BLaER1 (cell line): ENCODE data around the gene SCN5A.

Experiments used
- H3K27ac ChIP-seq: shearing (Covaris generic); formaldehyde crosslinking; 2 replicates; pipeline ENCODE4 v1.8.1; 2022
- H3K27me3 ChIP-seq: shearing (Covaris generic); formaldehyde crosslinking; 2 replicates; pipeline ENCODE4 v1.8.1; 2022
- H3K36me3 ChIP-seq: shearing (Covaris generic); formaldehyde crosslinking; 2 replicates; pipeline ENCODE4 v1.8.1; 2022
- H3K4me1 ChIP-seq: shearing (Covaris generic); formaldehyde crosslinking; 2 replicates; pipeline ENCODE4 v1.8.1; 2022
- H3K4me2 ChIP-seq: shearing (Covaris generic); formaldehyde crosslinking; 2 replicates; pipeline ENCODE4 v1.8.1; 2022
- H3K4me3 ChIP-seq: shearing (Covaris generic); formaldehyde crosslinking; 2 replicates; pipeline ENCODE4 v1.8.1; 2022
- H3K9ac ChIP-seq: shearing (Covaris generic); formaldehyde crosslinking; 2 replicates; pipeline ENCODE4 v1.8.1; 2022
- H3K9me3 ChIP-seq: shearing (Covaris generic); formaldehyde crosslinking; 2 replicates; pipeline ENCODE4 v1.8.1; 2022
- H4K20me1 ChIP-seq: shearing (Covaris generic); formaldehyde crosslinking; 2 replicates; pipeline ENCODE4 v1.8.1; 2022
- Cebpa-rat ChIP-seq: shearing (Covaris generic); IDR thresholded peaks from 2 replicates; pipeline ENCODE4 v1.8.1; 2022

SCN5A gene

DNA sequence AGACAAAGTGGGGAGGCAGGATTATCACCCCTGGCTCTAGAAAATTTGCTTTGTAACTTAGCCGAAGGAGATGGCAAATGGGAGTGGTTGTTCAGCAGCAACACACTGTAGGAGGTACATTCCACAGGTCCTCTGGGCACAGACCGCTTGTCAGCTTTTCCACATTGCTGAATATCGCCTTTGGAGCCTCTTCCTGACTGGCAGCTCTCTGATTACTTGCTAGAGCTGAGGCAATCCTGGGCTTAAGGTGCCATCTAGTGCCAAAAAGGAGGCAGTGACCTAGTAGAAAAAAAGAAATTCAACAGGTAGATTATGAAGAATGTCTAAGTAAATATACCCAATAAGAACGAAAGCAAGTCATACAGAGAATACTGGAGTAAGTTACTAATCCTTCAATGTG is 13.1 kb upstream of the SCN5A start:
- no peaks in the 10 kb centered on the region for H4K20me1 ChIP-seq
- H3K36me3 ChIP-seq: no peaks in the 10 kb centered on the region
- no peak overlapping the region for H3K4me3 ChIP-seq
- H3K27me3 ChIP-seq: no peaks in the 10 kb centered on the region
- no peaks in the 10 kb centered on the region for H3K4me1 ChIP-seq
- peaks cover 23% of the 10 kb centered on the region; the same call in 1 of the 2 replicates for H3K9me3 ChIP-seq
- H3K9ac ChIP-seq: no peak overlapping the region
- H3K27ac ChIP-seq: no peak overlapping the region
- no peak for TF ChIP-seq Cebpa-rat
- H3K4me2 ChIP-seq: no peak overlapping the region

- TF ChIP-seq Cebpa-rat: no peak
- H3K4me1 ChIP-seq: peaks cover 9% of the 10 kb centered on the region; the same call in 1 of the 2 replicates
- no peak overlapping the region for H3K9ac ChIP-seq
- H3K36me3 ChIP-seq: no peaks in the 10 kb centered on the region
- H4K20me1 ChIP-seq: no peaks in the 10 kb centered on the region
- H3K27me3 ChIP-seq: no peaks in the 10 kb centered on the region
- H3K4me3 ChIP-seq: no peak overlapping the region
- no peak overlapping the region for H3K27ac ChIP-seq
- H3K9me3 ChIP-seq: peaks cover 23% of the 10 kb centered on the region; the same call in 1 of the 2 replicates
- H3K4me2 ChIP-seq: no peak overlapping the region
These were observed 9.4 kb upstream of the SCN5A start for GRCh38 chr3:38658841-38659240.

GRCh38 chr3:38657369-38657768 is 7.9 kb upstream of the SCN5A start:
- H3K27ac ChIP-seq: no peak overlapping the region
- no peak overlapping the region for H3K4me3 ChIP-seq
- H3K27me3 ChIP-seq: no peaks in the 10 kb centered on the region
- no peak overlapping the region for H3K9ac ChIP-seq
- no peaks in the 10 kb centered on the region for H4K20me1 ChIP-seq
- H3K4me2 ChIP-seq: no peak overlapping the region
- H3K9me3 ChIP-seq: peaks cover 14% of the 10 kb centered on the region; the same call in 1 of the 2 replicates
- peaks cover 9% of the 10 kb centered on the region; the same call in 1 of the 2 replicates for H3K4me1 ChIP-seq
- no peaks in the 10 kb centered on the region for H3K36me3 ChIP-seq
- TF ChIP-seq Cebpa-rat: no peak

- peaks cover 9% of the 10 kb centered on the region for H3K4me1 ChIP-seq
- no peaks in the 10 kb centered on the region for H3K9me3 ChIP-seq
- no peak overlapping the region for H3K4me3 ChIP-seq
- H4K20me1 ChIP-seq: no peaks in the 10 kb centered on the region
- no peak overlapping the region for H3K27ac ChIP-seq
- H3K36me3 ChIP-seq: no peaks in the 10 kb centered on the region
- no peak overlapping the region for H3K4me2 ChIP-seq
- no peaks in the 10 kb centered on the region for H3K27me3 ChIP-seq
- no peak for TF ChIP-seq Cebpa-rat
- no peak overlapping the region for H3K9ac ChIP-seq
These were observed 6.3 kb upstream of the SCN5A start for GRCh38 chr3:38655708-38656300.

DNA sequence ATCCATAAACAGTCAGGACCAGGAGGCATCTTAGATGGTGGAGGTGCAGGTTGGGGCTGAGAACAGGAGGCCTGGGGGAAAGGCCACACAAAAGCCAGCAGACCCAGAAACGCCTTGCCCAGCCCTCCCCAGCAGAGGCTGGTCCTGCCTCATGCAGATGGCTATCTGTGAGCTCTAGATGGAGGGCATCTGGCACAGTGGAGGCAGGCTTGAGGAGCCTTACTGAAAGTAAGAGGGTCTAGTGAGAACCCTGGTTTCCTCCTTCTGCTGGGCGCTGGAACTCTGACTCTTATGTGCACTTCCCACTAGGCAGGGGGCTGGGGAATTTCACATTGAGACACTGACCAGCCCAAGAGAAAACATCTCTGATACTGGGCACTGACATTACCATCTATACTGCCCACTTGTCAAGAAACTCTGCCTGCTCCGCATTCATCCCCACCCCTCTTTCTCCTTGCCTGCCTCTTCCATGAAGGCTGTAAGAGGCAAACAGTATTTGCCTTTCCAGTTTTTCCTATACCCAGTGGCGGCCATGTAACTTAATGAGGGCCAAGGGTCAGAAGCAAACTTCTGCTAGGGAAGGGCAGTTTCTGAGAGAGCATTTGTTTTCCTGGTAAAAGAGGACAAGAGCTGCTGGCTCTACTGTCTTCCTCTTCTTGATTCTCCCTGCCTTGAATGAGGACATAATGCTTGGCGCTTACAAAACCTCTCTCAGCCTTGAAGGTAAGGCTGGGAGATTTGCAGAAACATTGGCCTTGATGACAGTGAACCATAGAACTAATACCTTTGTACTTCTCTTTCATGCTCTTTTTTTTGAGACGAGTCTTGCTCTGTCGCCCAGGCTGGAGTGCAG is 4.4 kb upstream of the SCN5A start:
- no peak overlapping the region for H3K4me3 ChIP-seq
- H3K27me3 ChIP-seq: peaks cover 9% of the 10 kb centered on the region
- no peak overlapping the region for H3K27ac ChIP-seq
- no peak overlapping the region for H3K9ac ChIP-seq
- H3K36me3 ChIP-seq: no peaks in the 10 kb centered on the region
- no peaks in the 10 kb centered on the region for H3K9me3 ChIP-seq
- peaks cover 18% of the 10 kb centered on the region for H3K4me1 ChIP-seq
- no peak overlapping the region for H3K4me2 ChIP-seq
- TF ChIP-seq Cebpa-rat: no peak
- H4K20me1 ChIP-seq: no peaks in the 10 kb centered on the region

DNA sequence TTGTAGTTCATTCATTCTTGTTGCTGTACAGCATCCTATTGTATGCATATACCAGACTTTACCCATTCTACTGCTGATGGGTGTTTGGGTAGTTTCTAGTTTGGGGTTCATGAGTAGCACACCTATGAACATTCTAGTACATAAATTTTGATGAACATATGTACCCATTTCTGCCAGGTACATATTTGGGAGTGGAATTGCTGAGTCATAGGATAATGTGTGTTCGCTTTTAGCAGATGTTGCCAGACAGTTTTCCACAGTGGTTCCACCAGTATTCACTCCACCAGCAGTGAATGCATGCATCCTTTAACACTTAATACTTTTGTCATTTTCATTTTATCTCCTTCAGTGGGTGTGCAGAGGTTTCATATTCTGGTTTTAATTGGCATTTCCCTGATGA is 3.4 kb upstream of the SCN5A start:
- peaks cover 13% of the 10 kb centered on the region for H3K27me3 ChIP-seq
- H3K4me3 ChIP-seq: no peak overlapping the region
- no peaks in the 10 kb centered on the region for H3K9me3 ChIP-seq
- H3K36me3 ChIP-seq: no peaks in the 10 kb centered on the region
- no peak for TF ChIP-seq Cebpa-rat
- no peak overlapping the region for H3K4me2 ChIP-seq
- H3K4me1 ChIP-seq: peaks cover 24% of the 10 kb centered on the region
- no peak overlapping the region for H3K27ac ChIP-seq
- no peaks in the 10 kb centered on the region for H4K20me1 ChIP-seq
- no peak overlapping the region for H3K9ac ChIP-seq

- Histone ChIP-seq H3K27me3 (peaks cover 13% of the 10 kb centered on the region), H3K9ac (no peak overlapping the region), H3K4me2 (peak overlapping the region; percentile 51), H4K20me1 (no peaks in the 10 kb centered on the region), H3K9me3 (no peaks in the 10 kb centered on the region), H3K27ac (no peak overlapping the region), H3K4me1 (peaks cover 24% of the 10 kb centered on the region), H3K36me3 (no peaks in the 10 kb centered on the region), H3K4me3 (no peak overlapping the region)
- no peak for TF ChIP-seq Cebpa-rat
These were observed 1.8 kb upstream of the SCN5A start for GRCh38 chr3:38651153-38651789.

DNA sequence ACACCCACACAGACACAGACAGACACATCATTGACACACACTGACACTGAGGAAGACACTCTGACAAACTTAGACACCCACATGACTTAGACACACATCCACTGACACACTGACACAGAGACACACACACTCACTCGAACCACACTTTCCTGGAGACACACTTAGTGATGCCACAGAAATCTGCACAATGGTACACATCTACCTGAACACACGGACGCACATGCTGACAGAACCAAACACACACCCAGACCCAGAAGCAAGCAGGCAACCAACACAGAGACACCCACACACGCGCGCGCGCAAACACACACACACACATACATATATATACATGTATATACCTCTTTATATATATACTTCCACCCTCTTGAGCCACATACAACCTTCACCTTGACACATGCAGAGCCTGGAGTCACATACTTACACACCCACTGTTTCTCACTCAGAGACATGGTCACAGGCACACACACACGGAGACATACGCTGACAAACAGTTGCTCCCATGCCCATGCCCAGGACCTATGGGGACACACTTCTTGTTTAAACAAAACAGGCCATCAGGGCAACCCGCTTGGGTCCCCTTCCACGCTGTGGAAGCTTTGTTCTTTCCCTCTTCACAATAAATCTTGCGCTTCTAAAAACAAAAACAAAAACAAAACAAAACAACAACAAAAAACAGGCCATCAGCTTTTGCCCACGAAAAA is 913 bp upstream of the SCN5A start:
- Histone ChIP-seq H3K4me2 (peak overlapping the region; percentile 99), H3K27ac (no peak overlapping the region), H3K36me3 (no peaks in the 10 kb centered on the region), H3K4me1 (peaks cover 23% of the 10 kb centered on the region), H3K9ac (peak overlapping the region; percentile 44; the same call in 1 of the 2 replicates), H4K20me1 (no peaks in the 10 kb centered on the region), H3K4me3 (peak overlapping the region; percentile 81; the same call in 1 of the 2 replicates), H3K9me3 (no peaks in the 10 kb centered on the region), H3K27me3 (peaks cover 13% of the 10 kb centered on the region)
- TF ChIP-seq Cebpa-rat: no peak

DNA sequence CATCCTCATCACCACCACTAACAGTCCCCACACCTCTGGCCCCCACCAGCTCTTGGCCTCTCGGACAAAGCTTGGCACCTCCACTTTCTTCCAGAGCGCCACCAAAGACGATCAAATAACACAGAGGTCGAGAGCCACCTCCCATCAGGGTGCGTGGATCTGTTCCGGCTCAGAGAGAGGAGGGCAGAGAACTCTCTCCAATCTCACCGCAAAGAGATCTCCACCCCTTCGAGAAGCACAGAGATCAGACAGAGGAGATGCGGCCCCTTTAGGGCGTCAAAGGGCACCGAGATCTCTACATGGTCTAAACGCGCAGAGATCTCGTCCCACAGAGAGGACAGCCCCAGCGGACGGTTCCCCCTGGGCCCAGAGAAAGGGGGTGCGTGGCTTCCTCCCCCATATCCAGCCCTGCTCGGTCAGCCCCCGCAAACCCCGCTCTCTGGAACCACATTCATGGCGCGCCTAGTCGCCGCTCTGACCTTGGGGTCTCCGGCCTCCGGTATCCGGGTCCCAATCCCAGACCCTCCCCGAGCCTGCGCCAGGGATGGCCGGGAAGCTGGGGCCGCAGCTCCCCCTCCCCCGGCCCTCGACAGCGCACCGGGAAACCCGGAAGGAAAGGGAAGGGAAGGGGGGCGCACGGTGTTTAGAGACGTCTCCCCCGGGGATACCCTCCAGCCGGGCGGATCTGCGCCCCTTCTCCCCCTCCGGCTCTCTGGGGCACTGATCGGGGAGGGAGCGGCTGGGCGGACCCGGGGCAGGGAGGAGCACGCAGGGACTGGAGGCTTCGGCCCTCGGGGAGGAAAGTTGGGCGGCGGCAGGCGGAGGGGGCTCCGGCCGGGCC is 608 bp downstream of the SCN5A start:
- no peaks in the 10 kb centered on the region for H4K20me1 ChIP-seq
- H3K27me3 ChIP-seq: peaks cover 13% of the 10 kb centered on the region
- no peaks in the 10 kb centered on the region for H3K36me3 ChIP-seq
- H3K9me3 ChIP-seq: no peaks in the 10 kb centered on the region
- H3K4me2 ChIP-seq: peak overlapping the region; percentile 99
- peak overlapping the region; percentile 82 for H3K9ac ChIP-seq
- peak overlapping the region; percentile 69 for H3K27ac ChIP-seq
- peaks cover 15% of the 10 kb centered on the region for H3K4me1 ChIP-seq
- TF ChIP-seq Cebpa-rat: no peak
- peak overlapping the region; percentile 81 for H3K4me3 ChIP-seq
